NCI-H524 (cell line): ENCODE measurements around the gene CEP85.
"Not testable (repeated sequence)": the region's sequence is repeated elsewhere in the genome, so short reads cannot be mapped to it uniquely, and the experiment has no call there.

Experiments used
- DNase-seq, 2 experiments: peaks; one replicate each; lab custom pipeline; 2025; lab: John Stamatoyannopoulos, UW

CEP85 gene

DNA sequence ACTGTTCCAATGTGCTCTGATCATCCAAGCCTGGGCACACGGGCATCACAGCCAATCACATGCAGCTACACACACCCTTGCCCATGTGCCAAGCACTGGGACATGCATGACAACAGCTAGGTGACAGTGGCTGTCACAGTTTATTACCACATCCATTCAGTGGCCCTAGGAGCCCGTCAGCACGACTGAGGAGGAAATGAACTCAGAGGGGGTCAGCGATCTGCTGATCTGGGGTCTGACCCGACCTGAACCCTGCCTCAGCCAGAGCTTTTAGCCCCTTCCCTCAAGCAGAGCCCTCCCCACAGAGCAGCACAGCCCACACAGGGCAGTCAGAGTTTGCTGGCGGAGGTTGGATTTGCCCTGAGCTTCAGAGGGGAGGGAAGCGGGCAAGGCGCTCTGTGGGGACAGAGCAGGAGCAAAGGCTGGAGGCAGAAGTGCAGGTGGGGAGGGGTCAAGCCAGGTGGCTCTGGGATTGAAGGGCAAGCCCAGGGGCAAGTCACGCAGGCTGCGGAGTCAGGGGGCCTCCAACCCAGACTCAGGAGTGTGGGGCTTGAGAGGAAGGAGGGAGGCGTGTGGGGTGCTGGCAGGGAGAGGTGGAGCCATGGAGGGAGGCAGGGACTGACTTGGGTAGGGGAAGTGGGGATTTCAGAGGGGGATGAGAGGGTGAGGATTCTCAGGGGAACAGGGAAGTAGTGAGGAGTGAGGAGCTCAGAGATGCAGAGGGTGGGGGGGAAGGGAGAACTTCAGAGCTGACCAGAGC is 56.3 kb downstream of the CEP85 start:
- DNase-seq, result no peak

DNA sequence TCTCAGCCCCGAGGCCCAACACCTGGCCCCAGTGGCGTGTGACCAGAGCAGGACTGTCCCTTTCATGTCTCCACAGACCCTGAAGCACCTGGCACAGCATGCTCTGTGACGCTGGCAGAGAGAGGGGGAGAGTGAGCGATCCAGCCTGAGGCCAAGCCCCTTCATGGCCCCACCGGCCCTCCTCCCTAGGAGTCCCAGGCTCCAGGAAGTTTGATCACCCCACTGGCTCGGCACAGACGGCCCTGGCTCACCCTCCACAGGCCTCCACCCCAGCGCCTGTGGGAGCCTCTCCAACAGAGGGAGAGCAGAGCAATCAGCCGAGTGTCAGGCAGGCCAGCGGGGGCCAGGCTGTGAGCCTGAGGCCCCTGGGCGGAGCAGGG is 56.9 kb downstream of the CEP85 start:
- no peak for DNase-seq

DNA sequence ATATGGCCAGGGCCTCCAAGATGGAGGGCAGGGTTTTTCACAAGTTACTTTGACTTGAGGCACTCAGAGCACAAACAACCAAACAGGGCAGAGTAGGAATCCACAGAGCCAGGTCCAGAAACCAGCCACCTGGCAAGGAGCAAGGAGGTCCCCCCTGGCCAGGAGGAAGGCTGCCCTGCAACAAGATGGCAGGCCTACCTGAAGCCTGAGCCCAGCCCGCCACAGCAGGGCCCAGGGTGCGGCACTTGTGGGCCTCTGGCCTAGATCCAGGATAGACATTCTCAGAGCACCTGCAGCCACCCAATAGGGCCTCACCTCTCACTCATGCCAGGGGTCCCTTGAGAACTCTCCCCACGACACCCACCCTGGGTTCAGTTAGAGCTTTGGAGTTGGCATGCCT is 57.4 kb downstream of the CEP85 start:
- no peak for DNase-seq

DNA sequence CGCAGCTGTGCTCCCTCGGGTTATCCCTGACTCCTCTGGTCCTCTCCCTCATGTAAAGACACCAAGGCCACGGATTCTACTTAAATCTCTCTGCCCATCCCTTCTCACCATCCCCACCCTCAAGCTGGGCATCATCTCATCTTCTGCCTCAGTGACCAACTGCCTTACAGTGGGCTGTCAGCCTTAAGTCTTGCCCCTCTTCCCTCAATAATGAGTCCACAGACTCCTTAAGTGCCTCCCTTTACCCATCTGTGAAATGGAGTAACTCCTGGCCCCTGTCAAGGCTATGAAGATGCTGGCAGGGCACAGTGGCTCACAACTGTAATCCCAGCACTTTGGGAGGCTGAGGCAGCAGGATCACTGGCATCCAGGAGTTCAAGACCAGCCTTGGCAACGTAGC is 57.9 kb downstream of the CEP85 start:
- no peak for DNase-seq

DNA sequence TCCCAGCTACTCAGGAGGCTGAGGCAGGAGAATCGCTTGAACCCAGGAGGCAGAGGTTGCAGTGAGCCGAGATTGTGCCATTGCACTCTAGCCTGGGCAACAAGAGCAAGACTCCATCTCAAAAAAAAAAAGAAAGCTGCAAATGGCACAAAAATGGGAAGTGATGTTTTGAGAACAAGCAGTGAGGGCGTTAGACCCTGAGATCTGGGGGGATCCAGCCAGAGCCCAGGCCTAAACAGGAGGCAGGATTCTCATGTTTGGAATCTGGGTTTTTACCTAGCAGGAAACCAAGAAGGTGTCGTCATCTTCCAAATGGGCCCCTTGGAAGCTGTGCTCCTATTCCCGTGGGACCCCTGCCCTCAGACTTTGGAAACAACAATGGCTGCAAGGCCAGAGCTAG is 58.7 kb downstream of the CEP85 start:
- DNase-seq, result not testable (repeated sequence)

DNA sequence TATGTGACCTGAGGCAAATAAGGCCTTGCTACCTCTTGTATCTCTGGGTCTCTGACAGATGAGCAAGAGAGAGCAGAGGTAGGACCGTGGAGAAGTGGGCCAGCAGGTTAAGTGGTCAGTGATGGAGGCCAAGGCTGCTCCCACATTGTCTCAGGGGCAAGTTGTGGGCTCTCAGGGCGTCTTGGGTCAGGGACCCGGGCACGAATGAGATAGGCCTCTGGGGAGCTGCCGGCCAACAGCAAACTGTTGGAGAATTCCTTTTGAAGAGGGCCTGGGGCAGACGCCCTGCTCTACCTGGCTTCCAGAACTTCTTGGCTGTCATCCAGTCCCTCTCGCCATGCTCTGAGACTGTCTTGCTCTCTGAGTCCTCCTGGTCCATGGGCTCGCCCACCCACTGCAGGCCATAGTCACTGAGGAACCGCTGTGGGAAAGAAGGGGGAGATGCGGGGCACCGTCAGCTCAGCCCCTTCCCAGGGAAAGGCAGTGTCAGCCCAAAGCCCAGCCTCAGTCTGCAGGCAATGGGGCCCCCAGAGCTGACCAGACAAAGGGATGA is 60.0 kb downstream of the CEP85 start:
- no peak for DNase-seq

DNA sequence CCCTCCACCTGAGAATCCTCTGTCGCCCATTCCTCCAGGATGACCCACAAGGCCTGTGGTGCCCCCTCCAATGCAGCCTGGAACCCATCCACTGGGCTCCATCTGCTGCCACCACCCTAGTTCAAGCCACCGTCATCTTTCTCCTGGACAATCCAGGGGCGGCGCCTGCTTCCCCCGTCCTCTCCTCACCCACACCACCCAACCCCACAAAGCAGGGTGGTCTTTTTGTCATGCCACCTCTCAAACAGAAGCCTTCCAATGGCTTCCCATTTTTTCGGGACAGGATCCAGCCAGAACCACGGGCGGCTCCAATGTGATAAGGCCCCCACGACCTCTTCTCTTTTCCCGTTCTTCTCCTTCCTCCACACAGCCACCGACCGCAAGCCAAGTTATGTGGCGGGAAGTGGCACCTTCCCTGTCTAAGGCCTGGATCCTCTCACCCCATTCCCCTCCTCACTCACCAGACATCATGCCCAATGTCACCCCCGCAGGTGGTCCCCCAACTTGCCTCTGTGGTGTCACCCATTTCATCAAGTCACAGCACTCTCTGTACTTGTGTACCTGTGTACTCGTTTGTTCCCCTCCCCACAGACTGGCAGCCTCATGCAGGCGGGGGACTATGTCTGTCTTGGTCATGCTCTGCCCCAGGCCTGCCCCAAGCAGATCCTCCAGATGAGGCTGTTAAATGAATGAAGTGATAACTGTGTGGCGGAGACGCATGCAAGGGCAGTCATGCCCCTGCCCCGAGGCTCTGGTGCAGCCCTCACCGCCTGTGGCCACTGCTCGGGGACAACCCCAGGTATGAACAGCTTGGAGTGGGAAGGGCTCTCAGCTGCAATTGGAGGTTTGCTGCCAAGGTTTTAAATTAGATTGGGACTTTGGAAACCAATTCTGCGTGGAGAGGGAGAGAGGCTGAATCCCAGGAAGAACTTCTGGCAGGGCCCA is 61.5 kb downstream of the CEP85 start:
- DNase-seq, result no peak

DNA sequence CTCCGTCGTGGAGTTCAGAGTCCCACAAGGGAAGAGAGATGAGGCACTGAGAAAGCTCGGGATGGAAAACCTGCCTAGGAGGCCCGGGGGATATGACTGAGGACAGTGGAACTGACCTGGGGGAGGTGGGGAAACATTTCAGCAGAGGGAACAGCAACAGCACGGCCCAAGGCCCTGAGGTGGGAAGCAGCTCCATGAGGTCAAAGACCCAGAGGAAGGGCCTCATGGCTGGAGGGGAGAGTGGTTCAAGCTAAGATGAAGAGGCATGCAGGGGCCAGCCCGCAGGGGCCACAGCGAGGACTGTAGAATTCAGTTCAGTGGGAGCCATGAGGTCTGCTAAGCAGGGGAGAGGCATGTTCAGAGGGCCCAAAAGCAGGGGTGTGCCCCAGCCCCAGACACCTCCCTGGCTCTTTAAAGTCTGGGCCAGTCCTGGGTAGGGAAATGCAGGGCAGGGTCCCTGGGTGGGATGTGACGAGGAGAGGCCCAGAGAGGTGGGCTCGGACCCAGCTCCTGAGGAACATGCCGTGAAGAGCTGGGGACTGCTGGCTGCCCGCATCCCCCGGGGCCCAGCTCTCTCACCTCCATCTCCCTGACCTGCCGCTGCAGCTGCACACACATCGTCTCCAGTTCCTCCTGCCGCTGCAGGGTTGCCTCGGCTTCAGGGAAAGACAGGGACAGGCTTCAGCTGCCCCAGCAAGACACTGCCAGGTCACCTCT is 62.5 kb downstream of the CEP85 start:
- no peak for DNase-seq

DNA sequence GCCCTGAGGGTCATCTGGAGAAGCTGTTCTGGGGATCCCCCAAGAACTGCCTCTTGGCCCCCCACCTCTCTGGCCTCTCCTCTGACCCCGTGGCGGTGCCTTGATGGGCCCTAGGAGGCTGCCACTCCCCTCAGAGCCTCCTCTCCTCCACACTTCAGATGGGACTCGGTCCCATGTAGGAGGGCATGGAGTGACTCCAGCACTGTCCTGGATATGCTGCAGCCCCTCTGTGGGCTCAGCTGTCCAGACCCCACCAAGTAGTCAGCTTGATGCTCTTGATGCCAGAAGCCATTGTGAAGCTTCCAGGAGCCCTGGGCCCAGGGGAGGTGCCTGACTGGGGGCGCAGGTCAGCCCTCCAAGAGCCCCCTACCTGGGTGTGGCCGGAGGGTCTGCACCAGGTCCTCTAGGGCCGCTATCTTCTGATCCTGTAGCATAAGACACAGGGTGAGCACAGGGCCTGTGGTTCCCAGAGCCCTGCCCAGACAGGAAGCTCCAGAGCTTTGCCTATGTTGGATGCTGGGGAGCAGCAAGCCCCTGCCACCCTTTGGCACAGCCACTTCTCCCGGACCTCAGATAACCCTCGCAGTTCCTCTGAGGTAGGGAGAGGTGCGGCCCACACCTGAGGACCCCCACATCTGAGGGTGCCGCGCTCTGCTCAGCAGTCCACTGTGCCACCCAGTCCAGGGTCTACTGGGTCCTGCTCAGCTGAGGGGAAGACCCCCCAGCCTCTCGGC is 63.2 kb downstream of the CEP85 start:
- DNase-seq, result no peak

DNA sequence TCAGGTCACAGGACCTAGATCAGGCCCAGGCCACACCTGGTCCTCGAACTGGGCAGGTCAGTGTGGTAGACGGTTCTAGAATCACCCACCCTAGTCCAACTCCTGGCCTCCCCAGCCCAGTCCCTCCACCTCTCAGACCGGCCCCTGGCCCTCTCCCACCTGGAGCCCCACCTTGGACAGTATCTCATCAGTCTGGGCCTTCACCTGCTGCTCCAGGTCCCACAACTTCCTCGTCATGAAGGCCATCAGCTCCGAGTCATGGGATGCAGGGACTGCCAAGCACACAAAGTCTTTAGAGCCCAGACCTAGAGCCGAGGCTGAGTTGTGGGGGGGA is 63.8 kb downstream of the CEP85 start:
- DNase-seq, result no peak

DNA sequence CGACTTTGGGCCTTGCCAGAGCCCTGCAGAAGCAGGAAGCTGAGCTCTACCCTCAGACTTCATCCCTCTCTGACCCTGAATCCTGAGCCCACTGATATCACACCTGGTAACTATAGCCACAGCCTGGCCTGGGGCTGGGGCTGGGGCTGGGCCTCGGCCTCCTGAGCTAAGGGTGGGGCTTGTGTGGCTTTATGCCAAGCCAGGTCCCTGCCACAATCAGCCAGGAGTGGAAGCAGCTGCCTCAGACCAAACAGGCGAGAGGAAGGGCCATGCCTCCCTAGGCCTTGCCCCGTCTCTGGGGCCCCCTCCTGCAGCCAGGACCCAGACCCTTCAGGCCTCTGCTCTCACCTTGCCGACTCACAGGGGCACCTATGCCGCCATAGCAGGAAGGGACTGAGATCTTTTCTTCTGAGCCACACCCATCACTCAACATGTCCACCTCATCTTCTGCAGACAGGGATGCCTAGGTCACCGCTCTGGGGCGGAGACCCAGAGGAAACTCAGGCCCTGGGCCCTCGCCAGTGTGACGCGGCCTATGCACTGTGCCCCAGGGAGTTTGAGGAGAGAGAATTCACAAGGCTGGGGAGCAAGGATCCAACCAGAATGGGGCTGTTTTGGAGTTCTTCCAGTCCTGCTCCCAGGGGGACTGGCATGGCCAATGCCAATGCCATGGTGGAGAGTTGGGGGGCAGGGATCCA is 66.7 kb downstream of the CEP85 start:
- no peak for DNase-seq

DNA sequence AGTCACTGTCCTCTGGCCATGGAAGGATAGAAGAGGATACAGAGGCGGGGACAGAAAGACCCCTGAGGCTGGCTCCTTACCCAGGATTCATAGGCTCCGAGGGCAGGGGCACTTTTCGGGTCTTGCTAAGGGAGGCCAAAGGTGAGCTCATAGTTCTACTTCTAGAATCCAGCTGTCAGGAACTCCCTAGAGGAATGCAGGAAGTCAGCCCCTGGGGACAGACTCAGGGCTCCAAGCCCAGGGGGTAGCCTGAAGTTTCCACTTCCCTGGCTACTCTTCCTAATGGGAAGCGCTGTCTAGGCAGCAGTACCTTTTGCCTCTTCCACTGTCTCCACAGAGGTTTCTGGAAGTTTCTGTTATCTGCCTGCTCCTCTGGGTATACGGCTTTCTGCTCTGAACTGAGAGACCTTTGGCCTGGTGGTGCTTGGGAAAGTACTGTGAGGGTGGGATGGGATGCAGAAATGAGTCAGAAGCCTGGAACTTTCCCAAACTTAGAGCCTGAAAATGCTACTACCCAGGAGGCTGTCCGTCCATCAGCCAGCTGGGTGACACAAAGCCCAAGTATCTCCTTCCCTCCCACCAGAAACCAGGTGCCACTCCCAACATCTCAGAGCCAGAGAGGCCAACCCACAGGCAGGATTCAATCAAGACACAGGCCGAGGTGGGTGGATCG is 68.9 kb downstream of the CEP85 start:
- no peak for DNase-seq

DNA sequence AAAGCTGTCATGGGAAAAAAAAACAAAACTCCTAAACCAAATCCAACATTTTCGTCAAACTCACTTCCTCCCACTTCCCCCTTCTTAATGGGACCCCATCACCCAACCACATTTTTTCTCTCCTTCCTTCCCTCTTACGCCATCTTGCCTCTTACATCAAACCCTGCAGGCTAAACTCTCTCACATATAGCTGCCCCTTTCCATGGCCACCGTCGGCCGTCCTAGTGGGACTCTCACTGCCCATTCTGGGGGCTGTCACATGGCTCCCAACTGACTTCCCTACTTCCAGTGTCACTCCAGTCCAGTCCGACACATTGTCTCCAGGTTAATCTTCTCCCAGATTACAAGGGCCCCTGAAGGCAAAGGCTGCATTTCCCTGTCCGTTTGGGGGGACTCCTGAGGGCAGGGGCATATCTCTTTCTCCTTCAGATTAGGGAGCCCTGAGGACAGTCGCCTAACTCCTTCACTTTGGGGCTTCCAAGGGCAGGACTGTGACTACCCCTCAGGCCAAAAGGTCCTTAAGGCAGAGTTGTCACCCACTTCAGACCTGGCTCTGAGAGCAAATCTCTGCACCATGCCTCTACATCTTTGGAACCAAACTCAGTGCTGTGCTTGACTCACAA is 71.8 kb downstream of the CEP85 start:
- no peak for DNase-seq

DNA sequence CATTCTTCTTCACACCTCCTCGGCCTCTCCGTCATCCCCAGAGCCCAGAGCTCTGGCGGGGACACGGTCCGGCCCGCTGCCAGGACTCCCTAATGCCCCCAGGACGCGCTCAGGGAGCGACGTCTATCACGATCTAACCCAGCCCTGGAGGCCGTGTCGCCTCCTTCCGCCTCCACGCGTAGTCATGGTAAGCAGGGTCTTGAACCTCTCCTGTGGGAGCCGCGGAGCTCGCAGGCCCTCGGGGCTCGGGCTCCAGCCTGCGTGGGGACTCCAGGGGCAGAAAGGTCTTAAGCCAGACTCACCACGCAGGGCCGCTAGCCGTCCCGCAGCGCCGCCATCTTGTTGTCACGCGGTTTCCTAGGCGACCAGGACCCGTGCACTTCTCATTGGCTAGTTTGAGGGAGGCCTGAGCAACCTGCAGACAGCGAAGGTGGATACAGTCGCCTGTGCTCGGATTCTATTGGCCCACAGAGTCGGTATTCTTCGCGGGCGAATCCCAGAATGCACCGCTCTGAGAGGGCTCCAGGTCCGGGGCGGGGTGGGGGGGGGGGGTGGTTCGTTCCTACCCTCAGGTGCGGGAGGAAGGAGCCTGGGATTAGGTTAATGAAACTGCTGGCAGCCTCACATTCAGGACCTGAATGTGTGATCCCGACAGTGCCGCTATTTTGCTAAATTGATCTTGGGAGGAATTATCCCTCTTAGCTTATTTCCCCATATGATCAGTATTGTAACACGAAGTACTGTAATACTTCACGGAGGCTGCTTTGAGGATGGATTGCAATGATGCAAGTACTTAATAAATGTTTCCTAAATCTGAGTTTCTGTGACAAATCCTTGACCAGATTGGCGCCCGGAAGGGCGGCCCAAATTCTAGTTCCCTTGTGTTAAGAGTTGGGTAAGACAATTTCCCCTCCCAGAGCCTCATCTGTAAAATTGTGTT is 72.6 kb downstream of the CEP85 start, which contains the start of gene UBXN11:
TSS of gene UBXN11 (minus strand) at position 347 of the 940 bp plus-strand sequence. CDS start 3,753 bp downstream, outside the sequence.
- peak; percentile 92 to 96 for DNase-seq

DNA sequence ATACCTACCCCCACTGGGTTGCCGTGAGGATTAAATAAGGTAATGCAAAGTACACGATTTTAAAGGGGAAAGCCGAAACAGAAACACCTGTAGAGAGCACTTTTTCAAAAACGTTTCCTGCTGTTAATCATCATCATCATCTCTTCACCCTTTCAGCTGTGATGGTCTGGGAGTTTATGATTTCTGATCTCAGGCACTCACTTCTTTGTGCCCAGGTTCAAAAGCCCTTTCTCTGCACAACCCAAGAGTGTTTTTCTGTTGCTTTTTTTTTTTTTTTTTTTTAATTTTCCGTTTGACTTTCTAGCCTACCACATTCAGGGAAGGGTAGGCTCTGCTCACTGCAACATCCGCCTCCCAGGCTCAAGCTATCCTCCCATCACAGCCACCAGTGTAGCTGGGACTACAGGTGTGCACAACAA is 73.4 kb downstream of the CEP85 start:
- no peak for DNase-seq

DNA sequence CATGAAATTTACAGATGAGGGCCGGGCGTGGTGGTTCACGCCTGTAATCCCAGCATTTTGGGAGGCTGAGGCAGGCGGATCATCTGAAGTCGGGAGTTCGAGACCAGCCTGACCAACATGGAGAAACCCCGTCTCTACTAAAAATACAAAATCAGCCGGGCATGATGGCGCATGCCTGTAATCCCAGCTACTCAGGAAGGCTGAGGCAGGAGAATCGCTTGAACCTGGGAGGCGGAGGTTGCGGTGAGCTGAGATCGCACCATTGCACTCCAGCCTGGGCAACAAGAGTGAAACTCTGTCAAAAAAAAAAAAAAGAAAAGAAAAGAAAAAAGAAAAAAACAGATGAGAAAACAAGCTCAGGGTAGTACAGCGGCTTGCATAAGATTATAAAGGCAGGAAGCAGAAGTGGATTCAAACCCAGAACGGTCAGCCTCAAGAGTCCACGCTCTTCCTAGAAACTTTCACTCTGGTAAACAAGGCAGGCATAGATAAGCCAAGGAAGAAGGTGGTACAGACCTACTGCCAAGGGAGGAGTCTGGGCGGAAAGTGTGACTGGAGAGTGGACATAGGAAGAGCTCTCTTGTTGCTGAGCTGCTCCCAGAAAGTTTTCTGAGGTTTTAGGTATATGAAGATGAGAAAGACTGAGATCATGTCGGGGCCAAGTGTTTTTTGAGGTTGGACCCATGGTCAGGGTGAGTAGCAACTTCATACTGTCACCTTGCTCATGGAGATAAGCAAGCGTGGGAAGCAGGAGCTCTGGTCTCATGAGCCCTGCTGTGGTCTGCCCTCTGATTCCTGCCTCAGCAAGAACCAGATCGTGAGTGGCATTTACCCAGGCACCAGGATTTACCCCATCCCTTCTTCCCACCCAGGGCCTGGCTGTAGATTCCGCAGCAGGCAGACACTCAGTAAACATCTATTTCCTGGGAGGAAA is 74.2 kb downstream of the CEP85 start:
- DNase-seq, result not testable (repeated sequence)

DNA sequence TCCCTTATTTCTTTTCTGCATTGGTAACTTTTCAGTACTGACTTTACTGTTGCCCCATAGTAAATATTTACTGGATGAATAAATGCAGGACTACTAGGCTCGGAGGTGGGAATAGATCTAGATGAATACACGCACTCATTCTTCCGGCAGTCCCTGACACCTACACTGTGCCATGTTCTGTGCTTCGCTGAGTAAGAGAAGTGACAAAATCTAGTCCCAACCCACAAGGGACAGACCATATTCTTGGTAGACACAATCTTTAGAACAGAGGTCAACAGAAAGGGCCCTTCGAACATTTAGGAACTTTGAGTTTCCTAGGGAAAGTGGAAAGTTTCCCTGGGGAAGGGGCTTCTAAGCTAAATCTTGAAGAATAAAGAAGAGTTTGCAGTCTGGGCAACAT is 80.5 kb downstream of the CEP85 start:
- DNase-seq, result no peak
